Measurements from ENCODE around the gene CREB5.

The CREB5 gene

GRCh38 chr7:28481091-28481926, 69.0 kb downstream of the CREB5 start:
- no peak for DNase-seq

GRCh38 chr7:28483112-28483511, 70.8 kb downstream of the CREB5 start:
- DNase-seq, result no peak

GRCh38 chr7:28483908-28484605, 71.7 kb downstream of the CREB5 start:
- DNase-seq, result no peak

GRCh38 chr7:28484606-28484935, 72.3 kb downstream of the CREB5 start:
- no peak for DNase-seq

GRCh38 chr7:28487487-28487886, 75.2 kb downstream of the CREB5 start:
- DNase-seq, result no peak

GRCh38 chr7:28488061-28488791, 75.9 kb downstream of the CREB5 start:
- DNase-seq, result no peak

- DNase-seq, result no peak
Observed at GRCh38 chr7:28490831-28491230, 78.5 kb downstream of the CREB5 start.

GRCh38 chr7:28493477-28493876, 81.2 kb downstream of the CREB5 start:
- DNase-seq, result no peak

GRCh38 chr7:28497009-28497408, 84.7 kb downstream of the CREB5 start:
- DNase-seq, result no peak

GRCh38 chr7:28498636-28499035, 86.3 kb downstream of the CREB5 start:
- DNase-seq, result no peak

- no peak for DNase-seq
Observed at GRCh38 chr7:28500138-28500537, 87.8 kb downstream of the CREB5 start.

GRCh38 chr7:28502408-28502807, 90.1 kb downstream of the CREB5 start:
- DNase-seq, result no peak

- no peak for DNase-seq
Observed at GRCh38 chr7:28503396-28503795, 91.1 kb downstream of the CREB5 start.

- no peak for DNase-seq
Observed at GRCh38 chr7:28505014-28505413, 92.7 kb downstream of the CREB5 start.

- no peak for DNase-seq
Observed at GRCh38 chr7:28505867-28506266, 93.5 kb downstream of the CREB5 start.

GRCh38 chr7:28507525-28508282, 95.4 kb downstream of the CREB5 start:
- no peak for DNase-seq

- DNase-seq, result no peak
Observed at GRCh38 chr7:28509251-28510025, 97.1 kb downstream of the CREB5 start.

- DNase-seq, result no peak
Observed at GRCh38 chr7:28510026-28510369, 97.7 kb downstream of the CREB5 start.

- DNase-seq, result no peak
Observed at GRCh38 chr7:28512668-28513440, 100.5 kb downstream of the CREB5 start.

GRCh38 chr7:28516390-28517172, 104.3 kb downstream of the CREB5 start:
- DNase-seq, result no peak

- no peak for DNase-seq
Observed at GRCh38 chr7:28517206-28517605, 104.9 kb downstream of the CREB5 start.

Data from CD4-positive, alpha-beta T cell treated with Interleukin-4 for 4 hours (primary cell).